T-helper 17 cell (primary cell): ENCODE data around the gene RPS6KA2. TPM values are rescaled to one million over a fixed set of nuclear protein-coding genes. Genes with fewer than 3 reads are reported as not detected.

Source experiments
- ATAC-seq: fragments of 150-1000 bp; cut with Tn5 transposase; 2 replicates; pipeline ENCODE4 v1.10.0; 2021; ENCODE audit warnings: mild to moderate bottlenecking, moderate library complexity
- DNase-seq, 3 donors: peaks; one replicate each; pipeline versions ENCODE4 v3.0.0 to v3.0.0-alpha.2; 2020 to 2021
- H3K9me3 ChIP-seq: one replicate; pipeline ENCODE4 v1.7.0; 2013; ENCODE audit warnings: low read length, mild to moderate bottlenecking; ENCODE audit not compliant: control insufficient read depth, poor library complexity, severe bottlenecking
- H3K27ac Mint-ChIP-seq: one replicate; pipeline ENCODE4 v1.8.0; 2022; ENCODE audit warnings: mild to moderate bottlenecking, moderate library complexity, mixed read lengths
- H3K27me3 Mint-ChIP-seq: one replicate; pipeline ENCODE4 v1.8.0; 2022; ENCODE audit warnings: mixed read lengths
- H3K36me3 Mint-ChIP-seq: one replicate; pipeline ENCODE4 v1.8.0; 2022; ENCODE audit warnings: low read depth, mixed read lengths
- H3K4me1 Mint-ChIP-seq: one replicate; pipeline ENCODE4 v1.8.0; 2022; ENCODE audit warnings: mild to moderate bottlenecking, mixed read lengths
- H3K4me3 Mint-ChIP-seq: one replicate; pipeline ENCODE4 v1.8.0; 2022; ENCODE audit warnings: mild to moderate bottlenecking, moderate library complexity, mixed read lengths
- total RNA-seq, 4 donors: library from RNA in 2 of 4; stranded (reverse) in 2 of 4; gene quantifications; one replicate each; pipeline ENCODE4 v1.2.3 and lab custom pipeline; 2022 to 2026

RPS6KA2 gene
- total RNA-seq, 2 donors from 2014 or later, result 3.3 to 5.9 TPM

- no peaks in the 10 kb centered on the region for H3K9me3 ChIP-seq
- no peak overlapping the region for H3K27ac Mint-ChIP-seq
- DNase-seq (no peak), ATAC-seq (no peak)
- H3K4me3 Mint-ChIP-seq, result no peak overlapping the region
- peaks cover 4% of the 10 kb centered on the region for H3K4me1 Mint-ChIP-seq
- peaks cover 1% of the 10 kb centered on the region for H3K36me3 Mint-ChIP-seq
- no peaks in the 10 kb centered on the region for H3K27me3 Mint-ChIP-seq
Observed at GRCh38 chr6:166498661-166499349, 128.2 kb downstream of the RPS6KA2 start.

DNA sequence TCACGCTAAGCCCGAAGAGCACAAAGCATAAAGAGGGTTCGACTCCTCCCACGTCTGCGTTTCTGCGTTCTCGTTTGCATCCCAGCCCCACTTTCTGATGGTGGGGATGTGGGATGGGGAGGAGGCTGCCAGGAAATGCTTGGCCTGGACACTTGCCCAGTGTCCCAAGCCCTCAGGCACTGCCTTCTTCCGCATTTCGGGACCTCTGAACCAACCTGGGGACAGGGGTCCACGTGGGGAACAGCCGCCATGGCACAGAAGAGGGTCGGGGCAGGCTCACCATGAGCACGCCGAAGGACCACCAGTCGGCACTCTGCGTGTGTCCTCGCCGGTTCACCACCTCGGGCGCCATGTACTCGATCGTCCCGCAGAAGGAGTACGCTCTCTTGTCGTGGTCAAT, 128.8 kb downstream of the RPS6KA2 start:
- Mint-ChIP-seq H3K36me3 (no peaks in the 10 kb centered on the region), H3K27me3 (no peaks in the 10 kb centered on the region), H3K4me1 (peaks cover 4% of the 10 kb centered on the region), H3K27ac (no peak overlapping the region), H3K4me3 (no peak overlapping the region)
- no peak for ATAC-seq
- no peak for DNase-seq
- H3K9me3 ChIP-seq, result no peaks in the 10 kb centered on the region

GRCh38 chr6:166497087-166497899, 129.8 kb downstream of the RPS6KA2 start:
- DNase-seq, result no peak
- H3K27ac Mint-ChIP-seq, result no peak overlapping the region
- peaks cover 4% of the 10 kb centered on the region for H3K4me1 Mint-ChIP-seq
- no peak overlapping the region for H3K4me3 Mint-ChIP-seq
- H3K9me3 ChIP-seq, result no peaks in the 10 kb centered on the region
- no peak for ATAC-seq
- no peaks in the 10 kb centered on the region for H3K27me3 Mint-ChIP-seq
- no peaks in the 10 kb centered on the region for H3K36me3 Mint-ChIP-seq

DNA sequence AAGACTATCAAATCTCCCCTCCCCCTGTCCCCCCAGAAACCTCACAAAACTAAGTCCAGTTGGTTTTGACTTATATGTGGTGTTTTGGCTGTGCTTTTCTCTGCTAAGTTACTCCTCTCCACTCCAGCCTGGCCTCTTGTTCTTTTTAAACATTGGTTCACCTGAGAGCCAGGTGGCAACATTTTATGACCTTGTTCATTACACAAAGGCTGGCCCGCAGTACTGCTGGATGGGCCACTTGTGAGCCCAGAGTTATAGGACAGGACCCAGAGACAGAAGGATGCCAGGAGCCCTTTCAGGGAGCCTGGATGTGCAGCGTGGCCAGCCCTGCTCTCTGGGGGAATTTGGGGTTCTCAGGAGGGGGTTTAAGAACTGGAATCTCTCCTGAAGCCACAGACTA, 130.6 kb downstream of the RPS6KA2 start:
- Mint-ChIP-seq H3K27ac (peak overlapping the region; percentile 27), H3K27me3 (no peaks in the 10 kb centered on the region), H3K36me3 (no peaks in the 10 kb centered on the region), H3K4me3 (no peak overlapping the region), H3K4me1 (peaks cover 4% of the 10 kb centered on the region)
- ATAC-seq, result no peak
- no peak for DNase-seq
- no peaks in the 10 kb centered on the region for H3K9me3 ChIP-seq

- ATAC-seq (no peak), DNase-seq (no peak)
- Mint-ChIP-seq H3K36me3 (no peaks in the 10 kb centered on the region), H3K27me3 (no peaks in the 10 kb centered on the region), H3K4me1 (peaks cover 4% of the 10 kb centered on the region), H3K27ac (peak overlapping the region; percentile 19), H3K4me3 (no peak overlapping the region)
- no peaks in the 10 kb centered on the region for H3K9me3 ChIP-seq
Observed at GRCh38 chr6:166495487-166496314, 131.3 kb downstream of the RPS6KA2 start.

DNA sequence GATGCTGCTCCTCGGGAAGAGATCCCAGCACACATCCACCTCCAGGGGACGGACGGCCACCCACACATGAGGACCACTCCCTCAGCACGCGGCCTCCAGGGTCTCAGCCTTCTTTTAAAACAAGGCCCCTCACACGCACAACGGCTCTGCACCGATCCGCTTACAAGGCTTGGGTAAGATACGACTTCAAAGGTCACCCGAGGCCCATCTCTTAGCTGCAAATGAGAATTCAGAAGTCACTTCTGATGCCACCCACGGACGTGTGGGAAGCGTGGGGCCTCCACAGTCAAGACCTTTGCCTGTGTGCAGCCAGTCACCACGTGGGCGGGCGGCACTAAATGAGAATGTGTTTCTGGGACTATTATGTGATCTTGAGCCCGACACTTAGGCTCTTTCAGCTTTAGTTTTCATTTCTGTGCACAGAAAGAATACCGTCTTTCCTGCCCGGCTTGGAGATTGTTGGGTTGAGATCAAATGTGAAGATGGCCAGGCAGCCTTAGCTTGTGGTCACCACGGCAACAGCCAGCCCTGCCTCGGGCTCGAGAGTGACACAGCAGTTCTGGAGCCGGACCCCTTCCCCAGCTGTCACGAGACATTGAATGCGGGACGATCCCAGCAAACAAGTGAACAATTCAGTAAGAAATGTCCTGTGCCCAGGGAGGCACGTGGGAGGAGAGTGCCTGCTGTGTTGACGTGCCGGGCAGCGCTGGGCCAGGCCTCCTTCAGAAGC, 132.1 kb downstream of the RPS6KA2 start:
- ATAC-seq (no peak), DNase-seq (no peak)
- H3K27ac Mint-ChIP-seq, result peak overlapping the region; percentile 19
- H3K36me3 Mint-ChIP-seq, result no peaks in the 10 kb centered on the region
- no peaks in the 10 kb centered on the region for H3K27me3 Mint-ChIP-seq
- H3K4me3 Mint-ChIP-seq, result peak overlapping the region; percentile 47
- H3K4me1 Mint-ChIP-seq, result peaks cover 4% of the 10 kb centered on the region
- H3K9me3 ChIP-seq, result no peaks in the 10 kb centered on the region

DNA sequence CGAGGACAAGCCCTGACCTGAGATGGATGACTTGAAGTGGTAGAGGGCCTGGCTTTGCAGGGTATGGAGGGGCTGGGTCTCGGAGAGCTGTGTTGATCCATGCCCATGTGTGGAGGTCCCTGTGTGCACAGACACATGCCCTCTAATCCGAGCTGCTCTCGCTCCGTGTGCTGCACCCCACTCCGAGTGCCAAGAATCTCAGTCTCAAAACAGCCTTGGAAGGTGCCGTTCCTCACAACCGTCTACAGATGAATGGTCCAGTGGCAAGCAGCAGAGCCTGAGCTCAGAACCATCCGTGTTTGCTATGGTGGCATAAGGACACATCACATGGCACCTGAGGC, 133.0 kb downstream of the RPS6KA2 start:
- ATAC-seq, result no peak
- H3K27me3 Mint-ChIP-seq, result no peaks in the 10 kb centered on the region
- peak overlapping the region; percentile 4 for H3K27ac Mint-ChIP-seq
- H3K4me3 Mint-ChIP-seq, result no peak overlapping the region
- peaks cover 4% of the 10 kb centered on the region for H3K4me1 Mint-ChIP-seq
- H3K36me3 Mint-ChIP-seq, result no peaks in the 10 kb centered on the region
- DNase-seq, result no peak
- H3K9me3 ChIP-seq, result no peaks in the 10 kb centered on the region

- H3K4me1 Mint-ChIP-seq, result peaks cover 4% of the 10 kb centered on the region
- ATAC-seq, result no peak
- H3K4me3 Mint-ChIP-seq, result no peak overlapping the region
- H3K27ac Mint-ChIP-seq, result peak overlapping the region; percentile 4
- no peaks in the 10 kb centered on the region for H3K36me3 Mint-ChIP-seq
- no peaks in the 10 kb centered on the region for H3K27me3 Mint-ChIP-seq
- DNase-seq, result no peak
- no peaks in the 10 kb centered on the region for H3K9me3 ChIP-seq
Observed at GRCh38 chr6:166493427-166494100, 133.5 kb downstream of the RPS6KA2 start.

DNA sequence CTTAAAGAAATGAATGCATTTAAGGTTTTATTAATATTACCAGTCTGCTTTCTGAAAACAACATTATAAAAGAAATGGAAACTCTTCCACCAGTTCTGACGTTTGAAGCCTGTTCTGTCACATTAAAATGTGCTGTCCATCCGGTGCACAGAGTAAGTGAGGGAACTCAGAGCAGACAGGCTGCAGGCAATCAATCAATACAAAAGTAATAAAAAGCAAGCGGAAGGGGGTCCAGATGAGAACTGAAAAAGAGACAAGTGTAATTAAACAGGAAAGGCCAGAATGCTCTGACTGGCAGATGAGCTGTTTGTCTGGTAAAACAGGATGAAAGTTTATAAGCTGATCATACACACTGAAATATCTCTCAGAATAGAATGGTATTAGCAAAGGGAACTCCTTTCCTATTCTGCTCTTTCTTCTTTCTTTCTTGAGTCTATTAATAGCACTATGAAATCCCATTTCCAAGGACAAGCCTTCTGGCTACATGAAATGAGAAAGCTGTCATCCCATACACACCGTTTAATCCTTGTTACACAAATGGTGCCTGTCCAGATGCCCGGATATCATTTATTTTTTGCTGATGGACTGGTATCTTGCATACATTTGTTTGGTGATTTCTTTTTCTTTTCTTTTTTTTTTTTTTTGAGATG, 134.8 kb downstream of the RPS6KA2 start:
- H3K27me3 Mint-ChIP-seq, result no peaks in the 10 kb centered on the region
- H3K9me3 ChIP-seq, result no peaks in the 10 kb centered on the region
- no peak for DNase-seq
- H3K27ac Mint-ChIP-seq, result no peak overlapping the region
- ATAC-seq, result no peak
- no peaks in the 10 kb centered on the region for H3K36me3 Mint-ChIP-seq
- no peak overlapping the region for H3K4me3 Mint-ChIP-seq
- H3K4me1 Mint-ChIP-seq, result peaks cover 10% of the 10 kb centered on the region

DNA sequence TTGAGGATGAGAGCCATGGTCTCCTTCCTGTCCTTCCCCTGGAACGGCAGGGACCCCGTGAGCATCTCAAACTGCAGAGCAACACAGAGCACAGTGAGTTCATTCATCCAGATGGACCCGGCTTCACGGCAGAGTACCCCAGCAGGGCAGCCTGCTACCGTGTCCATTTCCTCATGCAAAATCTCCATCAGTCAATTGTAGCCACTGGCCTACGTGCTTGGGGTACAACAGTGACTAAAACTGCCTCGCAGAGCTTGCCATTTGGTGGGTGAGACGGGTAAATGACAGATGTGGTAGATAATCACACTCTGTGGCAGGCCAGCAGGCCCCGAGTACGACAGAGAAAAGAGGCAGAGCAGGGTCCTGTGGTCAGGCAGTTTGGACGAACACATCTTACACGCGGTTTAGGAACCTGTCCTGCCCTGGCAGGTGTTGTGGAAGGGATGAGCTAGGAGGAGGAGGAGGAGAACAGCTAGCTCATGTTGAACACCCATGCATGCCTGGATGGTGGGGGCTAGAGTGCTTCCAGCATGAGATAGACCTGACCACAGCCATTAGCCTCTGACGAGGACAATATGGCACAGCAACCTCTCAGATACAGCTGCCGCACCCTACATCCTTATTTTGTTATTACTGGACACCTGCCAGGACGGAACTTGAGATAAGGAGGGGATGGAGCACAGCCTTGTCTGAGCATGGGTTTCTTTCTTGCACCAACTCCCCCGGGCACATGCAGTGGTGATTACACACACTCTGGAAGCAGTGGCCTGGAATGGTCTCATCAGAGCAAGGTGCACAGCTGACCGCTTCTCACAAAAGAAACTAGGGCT, 136.2 kb downstream of the RPS6KA2 start:
- no peaks in the 10 kb centered on the region for H3K27me3 Mint-ChIP-seq
- peak overlapping the region; percentile 92 for H3K27ac Mint-ChIP-seq
- DNase-seq (no peak), ATAC-seq (no peak)
- H3K4me1 Mint-ChIP-seq, result peaks cover 14% of the 10 kb centered on the region
- no peaks in the 10 kb centered on the region for H3K36me3 Mint-ChIP-seq
- H3K9me3 ChIP-seq, result no peaks in the 10 kb centered on the region
- no peak overlapping the region for H3K4me3 Mint-ChIP-seq

GRCh38 chr6:166489301-166490155, 137.5 kb downstream of the RPS6KA2 start:
- peak overlapping the region; percentile 92 for H3K27ac Mint-ChIP-seq
- no peaks in the 10 kb centered on the region for H3K27me3 Mint-ChIP-seq
- no peaks in the 10 kb centered on the region for H3K36me3 Mint-ChIP-seq
- H3K9me3 ChIP-seq, result no peaks in the 10 kb centered on the region
- ATAC-seq (no peak), DNase-seq (no peak)
- H3K4me1 Mint-ChIP-seq, result peaks cover 10% of the 10 kb centered on the region
- H3K4me3 Mint-ChIP-seq, result peak overlapping the region; percentile 55
